Caco-2 (cell line): ENCODE measurements around the gene EXOC3L2. TPM values are rescaled to one million over a fixed set of nuclear protein-coding genes. Genes with fewer than 3 reads are reported as not detected.
"Not testable (repeated sequence)": the region's sequence is repeated elsewhere in the genome, so short reads cannot be mapped to it uniquely, and the experiment has no call there.

Experiments used
- BruUV-seq: library from RNA; stranded (reverse); fragments of 400-500 nt; replicated peaks from 2 replicates; lab custom pipeline; 2021; lab: Mats Ljungman, UMichigan
- CTCF ChIA-PET: fragments of 300-600 bp; sonication (Branson Sonifier 250); formaldehyde crosslinking; loops from one replicate; lab custom pipeline; 2022; ENCODE audit warnings: antibody characterized with exemption; lab: Charles Lee
- POLR2A ChIA-PET: fragments of 300-600 bp; sonication (Branson Sonifier 250); formaldehyde crosslinking; loops from one replicate; lab custom pipeline; 2022; ENCODE audit warnings: antibody characterized with exemption; lab: Charles Lee
- DNase-seq, 2 experiments: peaks; one replicate each; pipeline versions ENCODE4 v3.0.0 to v3.0.0-alpha.2; 2020 to 2022
- H3K27me3 ChIP-seq: replicated peaks from 2 replicates; pipeline ENCODE4 v1.6.0; 2011; ENCODE audit warnings: low read length; ENCODE audit not compliant: control insufficient read depth, insufficient read depth
- H3K36me3 ChIP-seq: 2 replicates; pipeline ENCODE4 v1.5.1; 2011; ENCODE audit warnings: low read length; ENCODE audit not compliant: control insufficient read depth, insufficient read depth
- H3K4me1 ChIP-seq: fragments of 250-450 bp; sonication (Bioruptor Pico); 2 replicates; pipeline ENCODE4 v1.5.1; 2020; ENCODE audit warnings: mild to moderate bottlenecking
- H3K4me3 ChIP-seq: 2 replicates; pipeline ENCODE4 v1.5.1; 2011; ENCODE audit warnings: low read depth, mild to moderate bottlenecking, control low read depth, low read length
- H3K9me3 ChIP-seq: fragments of 250-450 bp; sonication (Bioruptor Pico); 2 replicates; pipeline ENCODE4 v1.5.1; 2020; ENCODE audit warnings: mild to moderate bottlenecking, moderate library complexity
- H3K27ac Mint-ChIP-seq: one replicate; pipeline ENCODE4 v1.8.0; 2022; ENCODE audit warnings: mixed read lengths; ENCODE audit not compliant: unreplicated experiment
- H3K27me3 Mint-ChIP-seq: one replicate; pipeline ENCODE4 v1.8.0; 2022; ENCODE audit warnings: mixed read lengths; ENCODE audit not compliant: insufficient read depth, unreplicated experiment
- H3K36me3 Mint-ChIP-seq: one replicate; pipeline ENCODE4 v1.8.0; 2022; ENCODE audit warnings: mild to moderate bottlenecking, mixed read lengths; ENCODE audit not compliant: insufficient read depth, unreplicated experiment
- H3K4me1 Mint-ChIP-seq: one replicate; pipeline ENCODE4 v1.8.0; 2022; ENCODE audit warnings: low read depth, mixed read lengths; ENCODE audit not compliant: unreplicated experiment
- H3K4me3 Mint-ChIP-seq: one replicate; pipeline ENCODE4 v1.8.0; 2022; ENCODE audit warnings: mild to moderate bottlenecking, moderate library complexity, mixed read lengths; ENCODE audit not compliant: unreplicated experiment
- H3K9me3 Mint-ChIP-seq: one replicate; pipeline ENCODE4 v1.8.0; 2022; ENCODE audit warnings: mixed read lengths; ENCODE audit not compliant: unreplicated experiment
- CTCF ChIP-seq, 2 experiments: fragments of 200-600 bp in 1 of 2; IDR thresholded peaks; 1 replicate in 1 of 2; 2 replicates in 1 of 2; pipeline versions ENCODE4 v1.5.1 to v1.8.0; 2011 to 2022; ENCODE audit warnings: antibody characterized with exemption in 1 of 2, control low read depth in 1 of 2, inconsistent platforms in 1 of 2, low read depth in 1 of 2, low read length in 1 of 2, mild to moderate bottlenecking in 1 of 2, moderate library complexity in 1 of 2; ENCODE audit not compliant: insufficient read depth in 1 of 2, severe bottlenecking in 1 of 2, unreplicated experiment in 1 of 2
- intact Hi-C: fragments of 100-400 bp; cut with micrococcal nuclease; formaldehyde crosslinking; loops from one replicate; pipeline ENCODE4 v1.10.0; 2022; ENCODE audit not compliant: unreplicated experiment
- total RNA-seq: library from RNA; stranded (reverse); gene quantifications from 2 replicates; pipeline ENCODE4 v1.2.3, GENCODE V29; 2022

The EXOC3L2 gene
- total RNA-seq, 1 experiment from 2014 or later: not detected

- no peak overlapping the region for H3K27ac Mint-ChIP-seq
- DNase-seq: no peak
- Histone ChIP-seq H3K4me1 (no peaks in the 10 kb centered on the region), H3K4me3 (no peak overlapping the region), H3K36me3 (no peaks in the 10 kb centered on the region; the same call in 1 of the 2 replicates), H3K27me3 (no peaks in the 10 kb centered on the region), H3K9me3 (no peaks in the 10 kb centered on the region)
- no peak for TF ChIP-seq CTCF (IDR thresholded peaks at IDR 0.05; ENCODE audit: insufficient read depth in 1 of 2, low read depth in 1 of 2, low read length in 1 of 2, severe bottlenecking in 1 of 2, unreplicated experiment in 1 of 2)
- H3K27me3 Mint-ChIP-seq: no peaks in the 10 kb centered on the region
- ChIA-PET CTCF (no interaction called here), POLR2A (no interaction called here)
- peaks cover 7% of the 10 kb centered on the region for H3K36me3 Mint-ChIP-seq
- H3K4me3 Mint-ChIP-seq: no peak overlapping the region
- H3K9me3 Mint-ChIP-seq: no peaks in the 10 kb centered on the region
- no peaks in the 10 kb centered on the region for H3K4me1 Mint-ChIP-seq
- BruUV-seq: no TSS peak
- intact Hi-C loops: no loop called here
These were observed 26.5 kb upstream of the EXOC3L2 start for GRCh38 chr19:45271735-45272108.

- ChIA-PET CTCF (interaction anchor here (0.5 kb wide), 1 partner anchor 256 kb away, joined by 6 read pairs; no protein-coding TSS in a partner anchor), POLR2A (no interaction called here)
- no peaks in the 10 kb centered on the region for H3K27me3 Mint-ChIP-seq
- Histone ChIP-seq H3K36me3 (no peaks in the 10 kb centered on the region; the same call in 1 of the 2 replicates), H3K27me3 (no peaks in the 10 kb centered on the region), H3K9me3 (no peaks in the 10 kb centered on the region), H3K4me3 (no peak overlapping the region), H3K4me1 (no peaks in the 10 kb centered on the region)
- no peak for DNase-seq
- H3K4me1 Mint-ChIP-seq: no peaks in the 10 kb centered on the region
- intact Hi-C loops: no loop called here
- no peak for TF ChIP-seq CTCF (IDR thresholded peaks at IDR 0.05; ENCODE audit: insufficient read depth in 1 of 2, low read depth in 1 of 2, low read length in 1 of 2, severe bottlenecking in 1 of 2, unreplicated experiment in 1 of 2)
- H3K27ac Mint-ChIP-seq: no peak overlapping the region
- no peaks in the 10 kb centered on the region for H3K9me3 Mint-ChIP-seq
- peaks cover 2% of the 10 kb centered on the region for H3K36me3 Mint-ChIP-seq
- no peak overlapping the region for H3K4me3 Mint-ChIP-seq
- no TSS peak for BruUV-seq
These were observed 26.0 kb upstream of the EXOC3L2 start for GRCh38 chr19:45271098-45271734.

GRCh38 chr19:45269939-45270338 is 24.7 kb upstream of the EXOC3L2 start:
- H3K4me3 ChIP-seq, H3K27ac Mint-ChIP-seq, H3K9me3 ChIP-seq, H3K4me1 ChIP-seq, H3K4me1 Mint-ChIP-seq, BruUV-seq, DNase-seq, H3K36me3 ChIP-seq, H3K4me3 Mint-ChIP-seq, H3K36me3 Mint-ChIP-seq, H3K27me3 ChIP-seq, H3K27me3 Mint-ChIP-seq, CTCF ChIA-PET, intact Hi-C loops, H3K9me3 Mint-ChIP-seq: not testable (repeated sequence)
- POLR2A ChIA-PET: interaction anchor here (0.6 kb wide), 1 partner anchor 31 kb away, joined by 9 read pairs; no protein-coding TSS in a partner anchor
